ENCODE measurements around the gene BARHL1. TPM values are rescaled to one million over a fixed set of nuclear protein-coding genes. Genes with fewer than 3 reads are reported as not detected.

BARHL1 gene
- total RNA-seq, 1 experiment from 2014 or later, result not detected

DNA sequence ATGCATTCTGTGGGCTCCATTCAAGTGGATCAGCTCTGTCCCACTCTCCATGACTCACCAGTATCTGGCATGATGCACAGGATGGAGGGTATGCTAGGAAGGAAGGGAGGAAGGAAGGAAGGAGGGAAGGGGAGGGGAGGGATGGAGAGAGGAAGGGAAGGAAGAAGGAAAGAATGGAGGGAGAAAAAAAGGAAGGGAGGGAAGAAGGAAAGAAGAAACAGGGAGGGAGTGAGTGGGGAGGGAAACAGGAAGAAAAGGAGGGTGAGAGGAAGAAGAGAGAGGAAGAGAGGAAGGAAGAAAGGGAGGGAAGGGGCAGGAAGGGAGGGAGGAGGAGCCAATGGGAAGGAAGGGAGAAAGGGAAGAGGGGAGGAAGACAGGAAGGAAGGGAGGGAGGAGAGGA, 5.3 kb upstream of the BARHL1 start:
- Histone ChIP-seq H3K23me2 (ENCODE audit: insufficient read length, low read depth, low read length, poor library complexity, severe bottlenecking) (peaks cover 10% of the 10 kb centered on the region), H2BK15ac (ENCODE audit: low read depth, low read length) (no peak overlapping the region), H3K9me3 (ENCODE audit: control insufficient read depth, low read depth, low read length) (no peaks in the 10 kb centered on the region), H3K14ac (ENCODE audit: insufficient read depth, low read length) (no peak overlapping the region), H2BK120ac (ENCODE audit: low read depth, low read length, poor library complexity, severe bottlenecking) (no peak overlapping the region), H4K5ac (ENCODE audit: insufficient read length, low read depth, low read length) (no peak overlapping the region), H4K20me1 (ENCODE audit: control insufficient read depth, insufficient read depth, insufficient read length) (peaks cover 2% of the 10 kb centered on the region), H3K27ac (ENCODE audit: insufficient read length, low read depth, low read length) (no peak overlapping the region), H3T11ph (ENCODE audit: low read length) (no peak overlapping the region), H2BK12ac (ENCODE audit: insufficient read length, low read depth, low read length) (no peak overlapping the region), H3K23ac (ENCODE audit: insufficient read length, low read depth, low read length) (no peak overlapping the region), H2BK5ac (ENCODE audit: insufficient read length, low read length) (no peak overlapping the region), H3K18ac (ENCODE audit: insufficient read length, low read depth, low read length) (no peak overlapping the region), H3K4me2 (ENCODE audit: insufficient read depth, insufficient read length, low read length) (no peak overlapping the region), H2AK5ac (ENCODE audit: insufficient read length, low read length) (no peak overlapping the region), H3K27me3 (ENCODE audit: insufficient read depth, low read length) (peaks cover 64% of the 10 kb centered on the region), H4K8ac (replicated peaks; ENCODE audit: insufficient read length, low read depth, low read length) (no peak overlapping the region), H2BK20ac (ENCODE audit: low read depth, low read length, poor library complexity, severe bottlenecking) (no peak overlapping the region), H3K56ac (ENCODE audit: insufficient read length, low read depth, low read length) (no peak overlapping the region), H3K4me1 (ENCODE audit: insufficient read depth, low read length) (no peaks in the 10 kb centered on the region; the same call in 1 of the 2 replicates), H3K79me1 (ENCODE audit: insufficient read depth, low read depth, low read length, poor library complexity, severe bottlenecking) (no peaks in the 10 kb centered on the region), H3K9ac (ENCODE audit: extremely low read depth, insufficient read length, low read length) (no peak overlapping the region), H3K4ac (ENCODE audit: low read depth, low read length) (no peak overlapping the region), H2AFZ (ENCODE audit: low read length) (no peak overlapping the region), H4K91ac (ENCODE audit: insufficient read length, low read depth, low read length) (no peak overlapping the region), H3K79me2 (ENCODE audit: insufficient read depth, low read length) (no peaks in the 10 kb centered on the region)
- peaks cover 77% of the 10 kb centered on the region for H3K27me3 Mint-ChIP-seq (ENCODE audit: low read depth)
- H3K4me1 Mint-ChIP-seq, result peaks cover 16 to 34% of the 10 kb centered on the region in 2 experiments
- H3K27ac Mint-ChIP-seq, result no peak overlapping the region
- no peak for TF ChIP-seq CTCF (conservative IDR thresholded peaks at IDR 0.05)
- H3K9me3 Mint-ChIP-seq, result peaks cover 3% of the 10 kb centered on the region in 2 experiments; a peak in 4 of 5 replicates
- DNase-seq, result no peak
- H3K4me3 Mint-ChIP-seq, result no peak overlapping the region
- no peaks in the 10 kb centered on the region for H3K36me3 Mint-ChIP-seq (ENCODE audit: insufficient read depth in 1 of 3, low read depth in 3 of 3)
